OCI-LY7 (cell line): ENCODE measurements around the gene SMARCA2. TPM values are rescaled to one million over a fixed set of nuclear protein-coding genes. Genes with fewer than 3 reads are reported as not detected.

Experiments used
- BruUV-seq: library from RNA; stranded (reverse); fragments of 400-500 nt; replicated peaks from 2 replicates; lab custom pipeline; 2021; lab: Mats Ljungman, UMichigan
- CTCF ChIA-PET: fragments of 300-600 bp; sonication (Branson Sonifier 250); formaldehyde crosslinking; loops from one replicate; lab custom pipeline; 2022; ENCODE audit warnings: antibody characterized with exemption; ENCODE audit not compliant: unreplicated experiment; lab: Charles Lee
- POLR2A ChIA-PET: fragments of 300-600 bp; sonication (Branson Sonifier 250); formaldehyde crosslinking; loops from one replicate; lab custom pipeline; 2022; ENCODE audit warnings: antibody characterized with exemption; lab: Charles Lee
- DNase-seq: peaks from one replicate; pipeline ENCODE4 v3.0.0-alpha.2; 2015; ENCODE audit warnings: low spot score
- H2AFZ ChIP-seq: fragments of 200-600 bp; sonication (generic), shearing (Covaris generic); 2 replicates; pipeline ENCODE4 v1.6.1; 2014; ENCODE audit warnings: mild to moderate bottlenecking, antibody characterized with exemption, low read length, moderate library complexity
- H3K27ac ChIP-seq: fragments of 200-600 bp; sonication (generic); 2 replicates; pipeline ENCODE4 v1.5.1; 2014; ENCODE audit warnings: mixed run types, low read depth, mild to moderate bottlenecking, moderate library complexity, low read length, inconsistent platforms; ENCODE audit not compliant: poor library complexity, severe bottlenecking
- H3K36me3 ChIP-seq: fragments of 200-600 bp; sonication (generic); 2 replicates; pipeline ENCODE4 v1.6.1; 2014; ENCODE audit warnings: mild to moderate bottlenecking, antibody characterized with exemption, low read length, moderate library complexity, mixed read lengths; ENCODE audit not compliant: insufficient read depth
- H3K4me1 ChIP-seq: fragments of 200-600 bp; sonication (generic); 2 replicates; pipeline ENCODE4 v1.5.1; 2014; ENCODE audit warnings: mild to moderate bottlenecking, low read length; ENCODE audit not compliant: insufficient read depth, poor library complexity, severe bottlenecking
- H3K4me2 ChIP-seq: fragments of 200-600 bp; sonication (generic); 2 replicates; pipeline ENCODE4 v1.6.1; 2014; ENCODE audit warnings: mild to moderate bottlenecking, low read length
- H3K4me3 ChIP-seq: fragments of 200-600 bp; sonication (generic); 2 replicates; pipeline ENCODE4 v1.5.1; 2014; ENCODE audit warnings: mild to moderate bottlenecking, low read depth, low read length; ENCODE audit not compliant: poor library complexity, severe bottlenecking
- H3K79me2 ChIP-seq: fragments of 200-600 bp; sonication (generic); 2 replicates; pipeline ENCODE4 v1.6.1; 2016; ENCODE audit warnings: low read depth, mild to moderate bottlenecking, low read length, moderate library complexity, mixed read lengths; ENCODE audit not compliant: insufficient read depth
- H3K9me2 ChIP-seq: fragments of 200-600 bp; sonication (generic); 2 replicates; pipeline ENCODE4 v1.6.1; 2016; ENCODE audit warnings: mild to moderate bottlenecking, low read length, mixed read lengths; ENCODE audit not compliant: insufficient read depth
- H3K9me3 ChIP-seq: fragments of 200-600 bp; sonication (generic); 2 replicates; pipeline ENCODE4 v1.6.1; 2014; ENCODE audit warnings: mild to moderate bottlenecking, mixed run types, low read length, mixed read lengths
- H4K20me1 ChIP-seq: fragments of 200-600 bp; sonication (generic); 2 replicates; pipeline ENCODE4 v1.6.1; 2014; ENCODE audit warnings: mild to moderate bottlenecking, antibody characterized with exemption, low read length, moderate library complexity, mixed read lengths; ENCODE audit not compliant: insufficient read depth
- EZH2phosphoT487 ChIP-seq: fragments of 200-600 bp; sonication (generic); IDR thresholded peaks from 2 replicates; pipeline ENCODE4 v1.6.1; 2018; ENCODE audit warnings: low read depth, borderline replicate concordance, mild to moderate bottlenecking, mixed run types, antibody characterized with exemption, low read length, moderate library complexity, mixed read lengths
- intact Hi-C: fragments of 100-400 bp; cut with micrococcal nuclease; formaldehyde crosslinking; loops from one replicate; pipeline ENCODE4 v1.10.0; 2022; ENCODE audit not compliant: unreplicated experiment
- total RNA-seq, 2 experiments: library from RNA; depleted of rRNA in 1 of 2; stranded (reverse); fragments of >200 nt in 1 of 2; shearing (Covaris generic) in 1 of 2; gene quantifications; 2 replicates each; pipeline ENCODE4 v1.2.3, GENCODE V29; 2014 to 2022
- TF ChIP-seq, protein P1 (sequence below): fragments of 200-600 bp; sonication (generic); conservative IDR thresholded peaks from 2 replicates; pipeline ENCODE4 v1.5.1; 2014; ENCODE audit warnings: mild to moderate bottlenecking, antibody characterized with exemption, low read length, moderate library complexity, mixed read lengths

The SMARCA2 gene
- total RNA-seq, 2 experiments from 2014 or later: 54.8 to 80.6 TPM

DNA sequence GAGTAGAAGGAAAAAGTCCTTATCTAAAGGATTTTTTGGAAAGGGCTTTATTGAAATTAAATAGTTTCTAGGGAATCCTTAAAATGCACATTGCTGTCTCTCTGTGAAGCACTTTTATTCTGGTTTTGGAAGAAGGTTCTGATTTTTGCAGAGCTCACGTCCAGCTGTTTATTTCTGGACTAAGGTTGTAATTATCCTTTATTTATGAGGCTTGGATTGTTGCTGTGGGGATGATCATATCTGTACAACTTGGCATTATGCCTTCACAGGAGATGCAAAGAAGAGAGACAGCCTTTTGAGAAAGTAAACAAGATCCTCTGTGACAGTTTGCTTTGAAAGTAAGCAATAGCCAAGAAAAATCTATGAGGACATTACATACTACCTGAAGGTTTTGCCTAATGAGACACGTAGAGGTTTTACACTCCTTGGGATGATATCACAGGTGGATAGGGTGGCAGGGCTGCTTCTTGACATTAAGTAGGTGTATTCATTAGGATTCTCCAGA, 14.6 kb downstream of the SMARCA2 start:
- ChIA-PET CTCF (no interaction called here), POLR2A (interaction anchor here (0.6 to 2.2 kb wide), 3 partner anchors 11 to 145 kb away, joined by 4 to 6 read pairs (median 5); no protein-coding TSS in a partner anchor)
- Histone ChIP-seq H3K4me3 (no peak overlapping the region), H3K4me1 (no peaks in the 10 kb centered on the region), H3K79me2 (peaks cover 6% of the 10 kb centered on the region; the same call in 1 of the 2 replicates), H2AFZ (no peak overlapping the region), H4K20me1 (peaks cover 12% of the 10 kb centered on the region; the same call in 1 of the 2 replicates), H3K4me2 (no peak overlapping the region), H3K9me3 (no peaks in the 10 kb centered on the region), H3K9me2 (no peaks in the 10 kb centered on the region), H3K27ac (no peak overlapping the region), H3K36me3 (peaks cover 27% of the 10 kb centered on the region)
- intact Hi-C loops: no loop called here
- TF ChIP-seq, protein P1, sequence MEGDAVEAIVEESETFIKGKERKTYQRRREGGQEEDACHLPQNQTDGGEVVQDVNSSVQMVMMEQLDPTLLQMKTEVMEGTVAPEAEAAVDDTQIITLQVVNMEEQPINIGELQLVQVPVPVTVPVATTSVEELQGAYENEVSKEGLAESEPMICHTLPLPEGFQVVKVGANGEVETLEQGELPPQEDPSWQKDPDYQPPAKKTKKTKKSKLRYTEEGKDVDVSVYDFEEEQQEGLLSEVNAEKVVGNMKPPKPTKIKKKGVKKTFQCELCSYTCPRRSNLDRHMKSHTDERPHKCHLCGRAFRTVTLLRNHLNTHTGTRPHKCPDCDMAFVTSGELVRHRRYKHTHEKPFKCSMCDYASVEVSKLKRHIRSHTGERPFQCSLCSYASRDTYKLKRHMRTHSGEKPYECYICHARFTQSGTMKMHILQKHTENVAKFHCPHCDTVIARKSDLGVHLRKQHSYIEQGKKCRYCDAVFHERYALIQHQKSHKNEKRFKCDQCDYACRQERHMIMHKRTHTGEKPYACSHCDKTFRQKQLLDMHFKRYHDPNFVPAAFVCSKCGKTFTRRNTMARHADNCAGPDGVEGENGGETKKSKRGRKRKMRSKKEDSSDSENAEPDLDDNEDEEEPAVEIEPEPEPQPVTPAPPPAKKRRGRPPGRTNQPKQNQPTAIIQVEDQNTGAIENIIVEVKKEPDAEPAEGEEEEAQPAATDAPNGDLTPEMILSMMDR: no peak
- no peak for TF ChIP-seq EZH2phosphoT487
- no TSS peak for BruUV-seq
- no peak for DNase-seq

DNA sequence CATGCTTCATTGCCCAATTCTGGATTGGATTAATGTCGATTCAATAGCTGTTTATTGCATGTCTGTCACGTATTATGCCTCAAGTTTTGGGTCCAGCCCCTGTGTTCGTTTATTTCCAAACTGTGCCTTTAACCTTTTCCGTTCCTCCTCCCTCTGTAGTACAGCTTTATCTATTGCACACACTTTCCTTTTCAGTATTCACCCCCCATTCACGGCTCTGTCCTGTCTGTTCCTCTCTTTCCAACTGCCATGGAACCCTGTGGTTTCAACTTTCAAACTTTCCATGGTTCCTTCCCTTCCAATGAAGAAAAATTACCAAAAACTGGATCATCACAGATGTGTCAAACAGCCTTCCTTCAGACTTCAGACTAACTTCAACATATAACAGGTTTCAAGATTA, 17.1 kb downstream of the SMARCA2 start:
- Histone ChIP-seq H2AFZ (no peak overlapping the region), H3K4me3 (no peak overlapping the region), H3K79me2 (peaks cover 6% of the 10 kb centered on the region; the same call in 1 of the 2 replicates), H3K36me3 (peaks cover 27% of the 10 kb centered on the region), H3K9me3 (no peaks in the 10 kb centered on the region), H3K9me2 (no peaks in the 10 kb centered on the region), H3K4me1 (no peaks in the 10 kb centered on the region), H3K27ac (no peak overlapping the region), H3K4me2 (no peak overlapping the region), H4K20me1 (peaks cover 12% of the 10 kb centered on the region; the same call in 1 of the 2 replicates)
- intact Hi-C loops: no loop called here
- no peak for DNase-seq
- ChIA-PET CTCF (no interaction called here), POLR2A (interaction anchor here (1.1 to 1.8 kb wide), 3 partner anchors 12 to 23 kb away, joined by 3 to 4 read pairs (median 3); partner anchors contain the start of gene SMARCA2)
- no TSS peak for BruUV-seq
- TF ChIP-seq, protein P1: no peak
- no peak for TF ChIP-seq EZH2phosphoT487

DNA sequence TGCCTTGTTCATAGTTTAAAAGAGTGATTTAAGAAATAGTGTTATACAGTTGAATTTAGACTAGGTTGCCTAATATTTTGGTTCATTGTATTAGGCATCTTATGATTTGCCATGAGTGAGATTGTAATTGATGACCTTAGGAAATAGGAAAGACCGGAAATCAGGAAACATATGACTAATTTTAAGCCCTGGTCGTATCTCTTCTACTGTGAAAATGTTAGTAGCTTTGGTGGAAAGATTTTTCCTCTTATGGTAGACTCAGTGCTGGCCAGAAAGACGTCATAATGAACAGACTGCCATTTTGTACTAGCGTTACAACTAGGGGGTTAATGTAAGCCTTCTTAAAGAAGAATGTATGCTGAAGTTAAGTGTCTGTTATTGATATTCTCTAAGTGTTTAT, 21.7 kb downstream of the SMARCA2 start:
- no peaks in the 10 kb centered on the region for H3K9me2 ChIP-seq
- CTCF ChIA-PET: no interaction called here
- H4K20me1 ChIP-seq: no peaks in the 10 kb centered on the region; the same call in 1 of the 2 replicates
- H3K27ac ChIP-seq: no peak overlapping the region
- BruUV-seq: no TSS peak
- no peaks in the 10 kb centered on the region for H3K4me1 ChIP-seq
- DNase-seq: no peak
- no peak overlapping the region for H3K4me3 ChIP-seq
- no peak overlapping the region for H2AFZ ChIP-seq
- H3K9me3 ChIP-seq: no peaks in the 10 kb centered on the region
- POLR2A ChIA-PET: no interaction called here
- no peak for TF ChIP-seq EZH2phosphoT487
- TF ChIP-seq, protein P1: no peak
- no peak overlapping the region for H3K4me2 ChIP-seq
- no peaks in the 10 kb centered on the region for H3K79me2 ChIP-seq
- intact Hi-C loops: no loop called here
- peaks cover 63% of the 10 kb centered on the region for H3K36me3 ChIP-seq
